ENCODE data around the gene HPS3. TPM values are rescaled to one million over a fixed set of nuclear protein-coding genes. Genes with fewer than 3 reads are reported as not detected.

The HPS3 gene
- polyA plus RNA-seq, 2 of the 4 experiments (the other 2 are of a cell fraction): 28.4 to 48.0 TPM

DNA sequence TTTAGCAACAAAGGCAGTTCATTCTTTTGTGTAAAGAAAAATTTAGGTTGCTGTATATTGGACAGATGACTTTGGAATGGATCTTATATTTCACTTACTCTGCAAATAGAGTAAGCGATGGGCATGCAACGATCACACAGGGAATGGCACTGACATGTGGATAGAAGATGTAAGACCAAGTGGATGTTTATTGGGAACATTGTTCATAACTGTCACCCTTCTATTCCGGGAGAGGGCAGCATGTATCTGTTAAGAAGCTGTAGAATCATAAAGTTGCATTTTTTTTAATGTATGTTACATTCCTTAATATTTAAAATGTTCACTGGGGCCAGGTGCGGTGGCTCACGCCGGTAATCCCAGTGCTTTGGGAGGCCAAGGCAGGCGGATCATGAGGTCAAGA is 41.2 kb downstream of the HPS3 start:
- Histone ChIP-seq H3K9me3 (no peaks in the 10 kb centered on the region), H3K4me2 (no peak overlapping the region), H3K4me3 (no peak overlapping the region), H3K27ac (no peak overlapping the region), H3K4me1 (peaks cover 6% of the 10 kb centered on the region; the same call in 1 of the 3 replicates)
- POLR2A ChIA-PET: no interaction called here
- FAIRE-seq (no peak), DNase-seq (ENCODE audit: low read depth in 1 of 2, low spot score in 1 of 2) (no peak), ATAC-seq (no peak)
- CTCF ChIA-PET: interaction anchor here (0.7 to 2.6 kb wide), 7 partner anchors 9 to 103 kb away, joined by 3 to 6 read pairs (median 3); no protein-coding TSS in a partner anchor
- WGBS (ENCODE audit: missing lambda C conversion rate): 94% methylated on average over 7 of the region's 7 CpGs
- no peak for TF ChIP-seq ELK1 (IDR thresholded peaks at IDR 0.05; ENCODE audit: low read depth, low read length)
- no peak for TF ChIP-seq MYC (IDR thresholded peaks at IDR 0.05; ENCODE audit: borderline replicate concordance, low read length)
- no peak for TF ChIP-seq CHD4 (IDR thresholded peaks at IDR 0.05; ENCODE audit: borderline replicate concordance)
- TF ChIP-seq CEBPB (IDR thresholded peaks at IDR 0.05): no peak
- TF ChIP-seq, protein P1, sequence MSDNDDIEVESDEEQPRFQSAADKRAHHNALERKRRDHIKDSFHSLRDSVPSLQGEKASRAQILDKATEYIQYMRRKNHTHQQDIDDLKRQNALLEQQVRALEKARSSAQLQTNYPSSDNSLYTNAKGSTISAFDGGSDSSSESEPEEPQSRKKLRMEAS (IDR thresholded peaks at IDR 0.05): no peak
- no peak for TF ChIP-seq NR3C1 (IDR thresholded peaks at IDR 0.05)

DNA sequence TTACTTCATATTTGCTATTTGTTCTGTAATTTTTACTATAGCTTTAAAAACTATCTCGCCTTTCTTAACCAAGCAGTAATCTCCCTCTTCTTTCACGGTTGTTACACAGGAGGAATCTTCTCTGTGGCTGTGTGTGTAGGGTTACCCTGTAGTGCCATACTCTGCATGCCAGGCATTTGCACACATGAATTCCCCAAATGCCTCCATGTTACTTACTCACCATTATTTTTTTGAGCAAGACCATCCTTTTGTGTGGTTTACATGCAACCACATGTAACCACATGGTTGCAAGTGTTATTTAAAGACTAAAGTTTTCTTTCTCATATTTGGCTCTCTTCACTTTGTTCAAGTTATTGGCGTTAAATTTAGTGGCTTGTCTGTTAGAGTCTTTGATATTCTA is 45.5 kb downstream of the HPS3 start:
- no peak for FAIRE-seq
- TF ChIP-seq PHF8 (IDR thresholded peaks at IDR 0.05; ENCODE audit: borderline replicate concordance, low read depth): no peak
- TF ChIP-seq HES2 (IDR thresholded peaks at IDR 0.05): no peak
- no peak for TF ChIP-seq RARB (CRISPR knock-in tag; IDR thresholded peaks at IDR 0.05)
- TF ChIP-seq, protein P2, sequence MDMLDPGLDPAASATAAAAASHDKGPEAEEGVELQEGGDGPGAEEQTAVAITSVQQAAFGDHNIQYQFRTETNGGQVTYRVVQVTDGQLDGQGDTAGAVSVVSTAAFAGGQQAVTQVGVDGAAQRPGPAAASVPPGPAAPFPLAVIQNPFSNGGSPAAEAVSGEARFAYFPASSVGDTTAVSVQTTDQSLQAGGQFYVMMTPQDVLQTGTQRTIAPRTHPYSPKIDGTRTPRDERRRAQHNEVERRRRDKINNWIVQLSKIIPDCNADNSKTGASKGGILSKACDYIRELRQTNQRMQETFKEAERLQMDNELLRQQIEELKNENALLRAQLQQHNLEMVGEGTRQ (IDR thresholded peaks at IDR 0.05): no peak
- TF ChIP-seq, protein P3, sequence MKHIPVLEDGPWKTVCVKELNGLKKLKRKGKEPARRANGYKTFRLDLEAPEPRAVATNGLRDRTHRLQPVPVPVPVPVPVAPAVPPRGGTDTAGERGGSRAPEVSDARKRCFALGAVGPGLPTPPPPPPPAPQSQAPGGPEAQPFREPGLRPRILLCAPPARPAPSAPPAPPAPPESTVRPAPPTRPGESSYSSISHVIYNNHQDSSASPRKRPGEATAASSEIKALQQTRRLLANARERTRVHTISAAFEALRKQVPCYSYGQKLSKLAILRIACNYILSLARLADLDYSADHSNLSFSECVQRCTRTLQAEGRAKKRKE (CRISPR knock-in tag; IDR thresholded peaks at IDR 0.05; ENCODE audit: low read depth): no peak
- no peak for TF ChIP-seq FOSB (CRISPR knock-in tag; IDR thresholded peaks at IDR 0.05)
- TF ChIP-seq TP53 (CRISPR knock-in tag; IDR thresholded peaks at IDR 0.05): no peak
- TF ChIP-seq ZSCAN20 (CRISPR knock-in tag; IDR thresholded peaks at IDR 0.05): no peak
- no peak for TF ChIP-seq KDM1A (IDR thresholded peaks at IDR 0.05; ENCODE audit: low read depth)
- TF ChIP-seq POLR2A (IDR thresholded peaks at IDR 0.05; ENCODE audit: low read length): no peak
- TF ChIP-seq RCOR1 (IDR thresholded peaks at IDR 0.05; ENCODE audit: low read depth, low read length): no peak
- no peak for TF ChIP-seq EP300 (IDR thresholded peaks at IDR 0.05)
- TF ChIP-seq EHF (CRISPR knock-in tag; IDR thresholded peaks at IDR 0.05): no peak
- TF ChIP-seq HEYL (CRISPR knock-in tag; IDR thresholded peaks at IDR 0.05): no peak
- TF ChIP-seq MAZ (IDR thresholded peaks at IDR 0.05; ENCODE audit: borderline replicate concordance, low read depth, low read length): no peak
- no peak for TF ChIP-seq ZC3H11A (IDR thresholded peaks at IDR 0.05)
- ATAC-seq: no peak
- ChIA-PET POLR2A (no interaction called here), CTCF (no interaction called here)
- Histone ChIP-seq H3K27ac (no peak overlapping the region), H3K4me1 (peaks cover 22% of the 10 kb centered on the region), H3K4me3 (no peak overlapping the region), H3K9me3 (peaks cover 9% of the 10 kb centered on the region; the same call in 2 of the 3 replicates), H3K4me2 (no peak overlapping the region)
- no peak for DNase-seq (ENCODE audit: low read depth in 1 of 2, low spot score in 1 of 2)
- 80% methylated on average over 3 of the region's 3 CpGs for WGBS (ENCODE audit: missing lambda C conversion rate)

DNA sequence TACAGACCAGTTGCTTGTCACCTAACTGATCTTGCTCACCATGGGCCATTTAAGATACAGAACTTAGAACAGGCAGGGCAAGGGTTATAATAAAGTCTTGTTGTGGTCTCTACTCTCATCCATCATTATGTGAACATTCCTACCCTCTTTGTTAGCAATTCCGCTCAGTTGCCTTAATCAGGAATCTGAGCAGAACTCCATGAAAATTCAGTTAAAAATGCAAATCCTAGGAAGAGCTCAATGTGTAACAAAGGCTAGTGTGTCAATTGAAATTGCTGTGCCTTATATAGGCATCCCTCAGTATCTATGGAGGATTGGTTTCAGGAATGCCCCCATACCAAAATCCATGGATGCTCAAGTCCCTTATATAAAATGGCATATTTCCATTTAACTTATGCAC is 47.7 kb downstream of the HPS3 start:
- CTCF ChIA-PET: no interaction called here
- 97% methylated on average over 1 of the region's 1 CpG for WGBS (ENCODE audit: missing lambda C conversion rate)
- H3K27ac ChIP-seq: no peak overlapping the region

More for the DNA sequence above, 47.7 kb downstream of the HPS3 start:
- POLR2A ChIA-PET: no interaction called here
- no peak for FAIRE-seq
- peaks cover 34% of the 10 kb centered on the region for H3K4me1 ChIP-seq
- no peak overlapping the region for H3K4me3 ChIP-seq
- peaks cover 9% of the 10 kb centered on the region; the same call in 2 of the 3 replicates for H3K9me3 ChIP-seq
- DNase-seq (ENCODE audit: low read depth in 1 of 2, low spot score in 1 of 2): peak in 1 of 2 experiments; percentile 22
- no peak for ATAC-seq
- H3K4me2 ChIP-seq: no peak overlapping the region
- TF ChIP-seq HOXB13 (CRISPR knock-in tag; IDR thresholded peaks at IDR 0.05; ENCODE audit: low read depth) (no peak), JUNB (IDR thresholded peaks at IDR 0.05) (no peak), GATA3 (IDR thresholded peaks at IDR 0.05; ENCODE audit: borderline replicate concordance) (no peak), TFCP2L1 (CRISPR knock-in tag; IDR thresholded peaks at IDR 0.05) (no peak), MAFK (IDR thresholded peaks at IDR 0.05; ENCODE audit: partially characterized antibody) (no peak), FOSB (CRISPR knock-in tag; IDR thresholded peaks at IDR 0.05) (no peak), RCOR1 (IDR thresholded peaks at IDR 0.05; ENCODE audit: low read depth, low read length) (no peak), MYC (IDR thresholded peaks at IDR 0.05; ENCODE audit: borderline replicate concordance, low read length) (no peak), POLR2A (IDR thresholded peaks at IDR 0.05; ENCODE audit: low read length) (no peak), ZC3H11A (IDR thresholded peaks at IDR 0.05) (no peak)
- TF ChIP-seq, protein P4, sequence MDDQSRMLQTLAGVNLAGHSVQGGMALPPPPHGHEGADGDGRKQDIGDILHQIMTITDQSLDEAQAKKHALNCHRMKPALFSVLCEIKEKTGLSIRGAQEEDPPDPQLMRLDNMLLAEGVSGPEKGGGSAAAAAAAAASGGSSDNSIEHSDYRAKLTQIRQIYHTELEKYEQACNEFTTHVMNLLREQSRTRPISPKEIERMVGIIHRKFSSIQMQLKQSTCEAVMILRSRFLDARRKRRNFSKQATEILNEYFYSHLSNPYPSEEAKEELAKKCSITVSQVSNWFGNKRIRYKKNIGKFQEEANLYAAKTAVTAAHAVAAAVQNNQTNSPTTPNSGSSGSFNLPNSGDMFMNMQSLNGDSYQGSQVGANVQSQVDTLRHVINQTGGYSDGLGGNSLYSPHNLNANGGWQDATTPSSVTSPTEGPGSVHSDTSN (IDR thresholded peaks at IDR 0.05): no peak
- TF ChIP-seq, protein P5, sequence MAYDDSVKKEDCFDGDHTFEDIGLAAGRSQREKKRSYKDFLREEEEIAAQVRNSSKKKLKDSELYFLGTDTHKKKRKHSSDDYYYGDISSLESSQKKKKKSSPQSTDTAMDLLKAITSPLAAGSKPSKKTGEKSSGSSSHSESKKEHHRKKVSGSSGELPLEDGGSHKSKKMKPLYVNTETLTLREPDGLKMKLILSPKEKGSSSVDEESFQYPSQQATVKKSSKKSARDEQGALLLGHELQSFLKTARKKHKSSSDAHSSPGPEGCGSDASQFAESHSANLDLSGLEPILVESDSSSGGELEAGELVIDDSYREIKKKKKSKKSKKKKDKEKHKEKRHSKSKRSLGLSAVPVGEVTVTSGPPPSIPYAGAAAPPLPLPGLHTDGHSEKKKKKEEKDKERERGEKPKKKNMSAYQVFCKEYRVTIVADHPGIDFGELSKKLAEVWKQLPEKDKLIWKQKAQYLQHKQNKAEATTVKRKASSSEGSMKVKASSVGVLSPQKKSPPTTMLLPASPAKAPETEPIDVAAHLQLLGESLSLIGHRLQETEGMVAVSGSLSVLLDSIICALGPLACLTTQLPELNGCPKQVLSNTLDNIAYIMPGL (CRISPR knock-in tag; IDR thresholded peaks at IDR 0.05; ENCODE audit: borderline replicate concordance): no peak
